Ovary (tissue), 3 donors: ENCODE measurements around the gene CCDC43.

Experiments used
- EP300 ChIP-seq: sonication (generic); formaldehyde crosslinking; IDR thresholded peaks from one replicate; pipeline ENCODE4 v1.6.1; 2017; ENCODE audit warnings: antibody characterized with exemption
- POLR2A ChIP-seq: fragments of 450-650 bp; IDR thresholded peaks from one replicate; pipeline ENCODE4 v1.6.1; 2017; ENCODE audit warnings: antibody characterized with exemption, mild to moderate bottlenecking, moderate library complexity
- TF ChIP-seq, protein P1 (sequence below), 3 donors: fragments of 450-650 bp in 2 of 3; fragments of 200-600 bp in 1 of 3; IDR thresholded peaks; one replicate each; pipeline versions ENCODE4 v1.5.1 to v1.8.0; 2016 to 2022; ENCODE audit warnings: antibody characterized with exemption in 3 of 3, mild to moderate bottlenecking in 1 of 3
- donor health status: DM: no; HTN: no; CAD: no.

DNA sequence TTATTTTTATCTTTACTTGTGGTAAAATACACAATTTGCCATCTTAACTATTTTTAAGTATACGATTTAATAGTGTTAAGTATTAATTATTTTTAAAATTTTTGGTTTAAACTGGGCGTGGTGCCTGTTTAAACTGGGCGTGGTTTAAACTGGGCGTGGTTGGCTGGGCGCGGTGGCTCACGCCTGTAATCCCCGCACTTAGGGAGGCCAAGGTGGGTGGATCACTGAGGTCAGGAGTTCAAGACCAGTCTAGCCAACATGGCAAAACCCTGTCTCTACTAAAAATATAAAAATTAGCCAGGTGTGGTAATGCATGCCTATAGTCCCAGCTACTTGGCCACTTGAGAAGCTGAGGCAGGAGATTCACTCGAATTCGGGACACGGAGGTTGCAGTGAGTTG is 4.0 kb upstream of the CCDC43 start:
- TF ChIP-seq, protein P1, sequence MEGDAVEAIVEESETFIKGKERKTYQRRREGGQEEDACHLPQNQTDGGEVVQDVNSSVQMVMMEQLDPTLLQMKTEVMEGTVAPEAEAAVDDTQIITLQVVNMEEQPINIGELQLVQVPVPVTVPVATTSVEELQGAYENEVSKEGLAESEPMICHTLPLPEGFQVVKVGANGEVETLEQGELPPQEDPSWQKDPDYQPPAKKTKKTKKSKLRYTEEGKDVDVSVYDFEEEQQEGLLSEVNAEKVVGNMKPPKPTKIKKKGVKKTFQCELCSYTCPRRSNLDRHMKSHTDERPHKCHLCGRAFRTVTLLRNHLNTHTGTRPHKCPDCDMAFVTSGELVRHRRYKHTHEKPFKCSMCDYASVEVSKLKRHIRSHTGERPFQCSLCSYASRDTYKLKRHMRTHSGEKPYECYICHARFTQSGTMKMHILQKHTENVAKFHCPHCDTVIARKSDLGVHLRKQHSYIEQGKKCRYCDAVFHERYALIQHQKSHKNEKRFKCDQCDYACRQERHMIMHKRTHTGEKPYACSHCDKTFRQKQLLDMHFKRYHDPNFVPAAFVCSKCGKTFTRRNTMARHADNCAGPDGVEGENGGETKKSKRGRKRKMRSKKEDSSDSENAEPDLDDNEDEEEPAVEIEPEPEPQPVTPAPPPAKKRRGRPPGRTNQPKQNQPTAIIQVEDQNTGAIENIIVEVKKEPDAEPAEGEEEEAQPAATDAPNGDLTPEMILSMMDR (IDR thresholded peaks at IDR 0.05) = no peak
- no peak for TF ChIP-seq POLR2A
- TF ChIP-seq EP300 = no peak
